Astrocyte (in vitro differentiated cells and primary cell): ENCODE measurements around the gene MAP3K4. TPM values are rescaled to one million over a fixed set of nuclear protein-coding genes. Genes with fewer than 3 reads are reported as not detected.

Experiments
- DNase-seq: peaks from one replicate; pipeline ENCODE4 v3.0.0-alpha.2; 2010; ENCODE audit warnings: low read depth
- FAIRE-seq: peaks from 2 replicates; lab custom pipeline; 2011; peaks lifted over from hg19 to GRCh38; lab: Jason Lieb, UNC
- H2AFZ ChIP-seq: 2 replicates; pipeline ENCODE4 v1.6.0; 2012; ENCODE audit warnings: low read depth, low read length, inconsistent platforms
- H3K27ac ChIP-seq: 2 replicates; pipeline ENCODE4 v1.5.1; 2011; ENCODE audit warnings: low read depth, low read length, inconsistent platforms
- H3K27me3 ChIP-seq: 2 replicates; pipeline ENCODE4 v1.6.0; 2011; ENCODE audit warnings: low read length, inconsistent platforms; ENCODE audit not compliant: insufficient read depth
- H3K36me3 ChIP-seq: 2 replicates; pipeline ENCODE4 v1.5.1; 2011; ENCODE audit warnings: low read length, inconsistent platforms; ENCODE audit not compliant: insufficient read depth
- H3K4me1 ChIP-seq: 2 replicates; pipeline ENCODE4 v1.5.1; 2011; ENCODE audit warnings: low read length, inconsistent platforms; ENCODE audit not compliant: insufficient read depth
- H3K4me2 ChIP-seq: 2 replicates; pipeline ENCODE4 v1.6.0; 2012; ENCODE audit warnings: low read length, inconsistent platforms
- H3K4me3 ChIP-seq: 2 replicates; pipeline ENCODE4 v1.5.1; 2011; ENCODE audit warnings: low read depth, mild to moderate bottlenecking, low read length, inconsistent platforms; ENCODE audit not compliant: insufficient read depth
- H3K79me2 ChIP-seq: 2 replicates; pipeline ENCODE4 v1.6.0; 2012; ENCODE audit warnings: mild to moderate bottlenecking, low read length, inconsistent platforms; ENCODE audit not compliant: insufficient read depth
- H3K9ac ChIP-seq: 2 replicates; pipeline ENCODE4 v1.6.0; 2012; ENCODE audit warnings: mild to moderate bottlenecking, low read length, inconsistent platforms
- H3K9me3 ChIP-seq: 2 replicates; pipeline ENCODE4 v1.5.1; 2012; ENCODE audit warnings: low read depth, mild to moderate bottlenecking, low read length, inconsistent platforms; ENCODE audit not compliant: insufficient read depth
- H4K20me1 ChIP-seq: 2 replicates; pipeline ENCODE4 v1.6.0; 2012; ENCODE audit warnings: low read length, inconsistent platforms; ENCODE audit not compliant: insufficient read depth
- H3K27ac Mint-ChIP-seq: one replicate; pipeline ENCODE4 v1.8.0; 2021; ENCODE audit warnings: mild to moderate bottlenecking, mixed read lengths; ENCODE audit not compliant: unreplicated experiment
- H3K27me3 Mint-ChIP-seq: one replicate; pipeline ENCODE4 v1.8.0; 2021; ENCODE audit warnings: low read depth, mixed read lengths; ENCODE audit not compliant: unreplicated experiment
- H3K36me3 Mint-ChIP-seq: one replicate; pipeline ENCODE4 v1.8.0; 2021; ENCODE audit warnings: low read depth, mixed read lengths; ENCODE audit not compliant: unreplicated experiment
- H3K4me1 Mint-ChIP-seq: one replicate; pipeline ENCODE4 v1.8.0; 2021; ENCODE audit warnings: low read depth, mixed read lengths; ENCODE audit not compliant: unreplicated experiment
- H3K4me3 Mint-ChIP-seq: one replicate; pipeline ENCODE4 v1.8.0; 2021; ENCODE audit warnings: mild to moderate bottlenecking, moderate library complexity, mixed read lengths; ENCODE audit not compliant: unreplicated experiment
- H3K9me3 Mint-ChIP-seq: one replicate; pipeline ENCODE4 v1.8.0; 2021; ENCODE audit warnings: mild to moderate bottlenecking, mixed read lengths; ENCODE audit not compliant: unreplicated experiment
- EZH2 ChIP-seq: IDR thresholded peaks from 2 replicates; pipeline ENCODE4 v1.6.1; 2012; ENCODE audit warnings: mild to moderate bottlenecking, low read length, inconsistent platforms; ENCODE audit not compliant: insufficient read depth
- total RNA-seq: library from RNA; stranded (reverse); gene quantifications from 2 replicates; pipeline ENCODE4 v1.2.1, GENCODE V29; 2021
- TF ChIP-seq, protein P1 (sequence below): IDR thresholded peaks from 2 replicates; pipeline ENCODE4 v1.5.1; 2011; ENCODE audit warnings: low read depth, mild to moderate bottlenecking, inconsistent platforms, low read length, moderate library complexity; ENCODE audit not compliant: insufficient read depth

Gene MAP3K4
- total RNA-seq, 1 donor from 2014 or later = 22.1 TPM

DNA sequence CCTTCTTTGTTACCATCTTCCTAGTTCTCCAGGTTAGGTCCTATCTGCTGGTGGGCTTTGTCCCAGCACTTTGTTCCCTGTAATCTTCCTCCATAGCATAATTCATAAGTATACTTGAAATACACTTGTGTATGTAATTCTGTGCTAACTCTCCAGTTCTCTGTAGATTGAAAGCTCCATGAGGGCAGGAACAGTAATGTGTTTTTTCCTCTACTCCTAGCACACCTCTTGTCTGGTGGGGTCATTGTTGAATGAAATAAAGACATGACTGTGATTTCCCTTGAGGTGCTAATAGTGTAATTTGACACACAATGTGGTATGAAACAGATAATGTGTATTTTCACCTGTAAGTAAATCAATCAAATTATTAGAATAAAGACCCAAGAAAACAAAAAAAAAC, 30.0 kb downstream of the MAP3K4 start:
- Histone ChIP-seq H3K9ac (no peak overlapping the region), H3K27me3 (no peaks in the 10 kb centered on the region), H4K20me1 (peaks cover 4% of the 10 kb centered on the region), H3K36me3 (no peaks in the 10 kb centered on the region), H3K4me3 (no peak overlapping the region), H3K79me2 (peaks cover 86% of the 10 kb centered on the region), H3K4me2 (no peak overlapping the region), H2AFZ (no peak overlapping the region), H3K27ac (no peak overlapping the region), H3K4me1 (no peaks in the 10 kb centered on the region), H3K9me3 (no peaks in the 10 kb centered on the region)
- TF ChIP-seq EZH2 = no peak
- TF ChIP-seq, protein P1, sequence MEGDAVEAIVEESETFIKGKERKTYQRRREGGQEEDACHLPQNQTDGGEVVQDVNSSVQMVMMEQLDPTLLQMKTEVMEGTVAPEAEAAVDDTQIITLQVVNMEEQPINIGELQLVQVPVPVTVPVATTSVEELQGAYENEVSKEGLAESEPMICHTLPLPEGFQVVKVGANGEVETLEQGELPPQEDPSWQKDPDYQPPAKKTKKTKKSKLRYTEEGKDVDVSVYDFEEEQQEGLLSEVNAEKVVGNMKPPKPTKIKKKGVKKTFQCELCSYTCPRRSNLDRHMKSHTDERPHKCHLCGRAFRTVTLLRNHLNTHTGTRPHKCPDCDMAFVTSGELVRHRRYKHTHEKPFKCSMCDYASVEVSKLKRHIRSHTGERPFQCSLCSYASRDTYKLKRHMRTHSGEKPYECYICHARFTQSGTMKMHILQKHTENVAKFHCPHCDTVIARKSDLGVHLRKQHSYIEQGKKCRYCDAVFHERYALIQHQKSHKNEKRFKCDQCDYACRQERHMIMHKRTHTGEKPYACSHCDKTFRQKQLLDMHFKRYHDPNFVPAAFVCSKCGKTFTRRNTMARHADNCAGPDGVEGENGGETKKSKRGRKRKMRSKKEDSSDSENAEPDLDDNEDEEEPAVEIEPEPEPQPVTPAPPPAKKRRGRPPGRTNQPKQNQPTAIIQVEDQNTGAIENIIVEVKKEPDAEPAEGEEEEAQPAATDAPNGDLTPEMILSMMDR = no peak
- no peak overlapping the region for H3K4me3 Mint-ChIP-seq
- H3K27ac Mint-ChIP-seq = no peak overlapping the region
- H3K36me3 Mint-ChIP-seq = peaks cover 2% of the 10 kb centered on the region
- no peak for DNase-seq
- H3K4me1 Mint-ChIP-seq = peaks cover 3% of the 10 kb centered on the region
- no peaks in the 10 kb centered on the region for H3K9me3 Mint-ChIP-seq
- no peak for FAIRE-seq
- no peaks in the 10 kb centered on the region for H3K27me3 Mint-ChIP-seq

DNA sequence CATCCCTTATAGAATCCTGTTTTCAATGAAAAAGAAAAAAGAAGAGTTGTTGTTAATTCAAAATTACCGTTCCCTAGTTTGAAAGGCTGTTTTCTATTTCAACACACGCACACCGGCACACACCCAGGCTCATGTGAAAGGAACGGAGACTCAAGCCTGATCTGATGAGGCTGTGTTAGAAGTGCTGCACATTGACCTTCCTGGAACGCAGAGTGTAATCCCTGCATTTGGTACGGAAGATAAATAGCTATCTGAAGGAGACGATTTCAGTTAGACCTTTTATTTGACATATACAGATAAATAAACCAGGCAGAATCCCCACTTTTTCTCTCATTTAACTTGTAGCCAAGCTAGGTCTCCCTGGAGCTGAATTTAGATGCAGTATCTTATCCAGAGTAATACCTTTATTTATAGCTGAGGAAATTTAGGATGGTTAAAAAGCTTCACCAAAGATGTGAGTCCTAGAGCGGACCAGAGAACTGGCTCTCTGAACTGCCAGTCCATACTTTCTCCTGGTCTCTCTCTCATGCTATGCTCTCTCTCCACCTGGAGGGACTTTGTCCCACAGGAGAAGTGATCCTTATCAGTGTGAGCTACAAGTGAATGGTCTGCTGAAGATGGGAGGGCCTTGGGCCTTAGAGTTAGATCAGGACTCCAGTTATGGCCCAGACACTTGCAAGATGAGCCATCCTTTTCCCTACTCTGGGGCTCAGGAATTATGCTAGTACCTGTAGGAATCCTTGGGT, 30.6 kb downstream of the MAP3K4 start:
- Histone ChIP-seq H2AFZ (no peak overlapping the region), H4K20me1 (peaks cover 4% of the 10 kb centered on the region), H3K27me3 (no peaks in the 10 kb centered on the region), H3K9ac (no peak overlapping the region), H3K36me3 (no peaks in the 10 kb centered on the region), H3K4me3 (no peak overlapping the region), H3K27ac (no peak overlapping the region), H3K4me2 (no peak overlapping the region), H3K4me1 (no peaks in the 10 kb centered on the region), H3K79me2 (peaks cover 84% of the 10 kb centered on the region), H3K9me3 (no peaks in the 10 kb centered on the region)
- Mint-ChIP-seq H3K27me3 (no peaks in the 10 kb centered on the region), H3K27ac (no peak overlapping the region), H3K4me3 (no peak overlapping the region), H3K9me3 (no peaks in the 10 kb centered on the region), H3K36me3 (peaks cover 2% of the 10 kb centered on the region), H3K4me1 (peaks cover 4% of the 10 kb centered on the region)
- DNase-seq = no peak
- TF ChIP-seq EZH2 = no peak
- TF ChIP-seq, protein P1 = no peak
- no peak for FAIRE-seq

DNA sequence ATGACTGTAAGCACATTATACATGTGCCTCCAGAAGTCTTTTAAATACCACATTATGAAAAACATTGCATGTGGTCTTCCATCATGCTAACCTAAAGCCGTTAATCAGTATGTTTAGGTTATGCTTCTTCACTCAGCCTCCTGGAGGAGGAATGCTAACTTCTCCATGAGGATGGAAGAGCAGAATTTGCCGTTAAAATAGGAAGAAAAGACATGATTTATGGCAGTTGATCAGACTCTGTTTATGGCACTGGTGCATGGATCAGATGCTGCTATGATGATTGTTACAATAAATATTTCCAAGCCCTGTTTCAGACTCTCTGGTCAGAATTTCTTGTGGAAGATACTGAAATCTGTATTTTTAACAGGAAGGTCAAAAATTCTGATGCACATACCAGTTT, 31.7 kb downstream of the MAP3K4 start:
- TF ChIP-seq, protein P1 = no peak
- no peak for TF ChIP-seq EZH2

More for the DNA sequence above, 31.7 kb downstream of the MAP3K4 start:
- no peaks in the 10 kb centered on the region for H3K9me3 ChIP-seq
- FAIRE-seq (no peak), DNase-seq (no peak)
- H3K9ac ChIP-seq = no peak overlapping the region
- no peak overlapping the region for H3K27ac ChIP-seq
- no peak overlapping the region for H3K27ac Mint-ChIP-seq
- H3K4me1 Mint-ChIP-seq = peaks cover 8% of the 10 kb centered on the region
- no peak overlapping the region for H3K4me3 Mint-ChIP-seq
- H3K4me2 ChIP-seq = no peak overlapping the region
- no peaks in the 10 kb centered on the region for H3K27me3 Mint-ChIP-seq
- H3K36me3 ChIP-seq = no peaks in the 10 kb centered on the region
- H3K36me3 Mint-ChIP-seq = peaks cover 2% of the 10 kb centered on the region
- peaks cover 83% of the 10 kb centered on the region for H3K79me2 ChIP-seq
- H3K27me3 ChIP-seq = no peaks in the 10 kb centered on the region
- H3K4me3 ChIP-seq = no peak overlapping the region
- H3K9me3 Mint-ChIP-seq = no peaks in the 10 kb centered on the region
- H2AFZ ChIP-seq = no peak overlapping the region
- peaks cover 4% of the 10 kb centered on the region for H4K20me1 ChIP-seq
- H3K4me1 ChIP-seq = no peaks in the 10 kb centered on the region
